Endothelial cell of umbilical vein (primary cell): ENCODE results near the gene TBC1D16. TPM values are rescaled to one million over a fixed set of nuclear protein-coding genes. Genes with fewer than 3 reads are reported as not detected.

Experiments
- BruUV-seq: library from RNA; stranded (reverse); fragments of 400-500 nt; replicated peaks from 2 replicates; lab custom pipeline; 2021; lab: Mats Ljungman, UMichigan
- CTCF ChIA-PET: fragments of 300-600, 350-600 bp; sonication (Branson Sonifier 250); formaldehyde crosslinking; loops from one replicate; lab custom pipeline; 2021; ENCODE audit warnings: antibody characterized with exemption, inconsistent platforms; lab: Charles Lee
- POLR2A ChIA-PET: fragments of 300-600, 350-600 bp; sonication (Branson Sonifier 250); formaldehyde crosslinking; loops from one replicate; lab custom pipeline; 2021; ENCODE audit warnings: antibody characterized with exemption, inconsistent platforms; lab: Charles Lee
- DNase-seq: peaks from one replicate; pipeline ENCODE4 v3.0.0-alpha.2; 2011; ENCODE audit warnings: low read depth, low spot score
- FAIRE-seq: peaks from 2 replicates; lab custom pipeline; 2011; peaks lifted over from hg19 to GRCh38; lab: Jason Lieb, UNC
- H2AFZ ChIP-seq: 2 replicates; pipeline ENCODE4 v1.6.0; 2012; ENCODE audit warnings: low read depth, low read length, control low read depth, inconsistent platforms
- H3K27ac ChIP-seq: 2 replicates; pipeline ENCODE4 v1.5.1; 2011; ENCODE audit warnings: low read depth, mild to moderate bottlenecking, control low read depth, low read length, moderate library complexity; ENCODE audit not compliant: insufficient read depth
- H3K27me3 ChIP-seq, 2 experiments: 2 replicates each; pipeline versions ENCODE4 v1.6.0 to v1.6.1; 2011; ENCODE audit warnings: low read length in 2 of 2, mixed read lengths in 1 of 2; ENCODE audit not compliant: control insufficient read depth in 2 of 2, insufficient read depth in 2 of 2
- H3K36me3 ChIP-seq, 2 experiments: 2 replicates in 1 of 2; 3 replicates in 1 of 2; pipeline ENCODE4 v1.5.1; 2011; ENCODE audit warnings: low read length in 2 of 2, mild to moderate bottlenecking in 1 of 2, moderate library complexity in 1 of 2; ENCODE audit not compliant: control insufficient read depth in 2 of 2, insufficient read depth in 2 of 2; ENCODE audit errors: extremely low read depth in 1 of 2
- H3K4me1 ChIP-seq: 3 replicates; pipeline ENCODE4 v1.5.1; 2011; ENCODE audit warnings: mild to moderate bottlenecking, low read length; ENCODE audit not compliant: control insufficient read depth, insufficient read depth; ENCODE audit errors: extremely low read depth
- H3K4me2 ChIP-seq: 2 replicates; pipeline ENCODE4 v1.6.1; 2011; ENCODE audit warnings: low read length, control low read depth, mixed read lengths; ENCODE audit not compliant: insufficient read depth
- H3K4me3 ChIP-seq, 3 experiments: fragments of 200-600 bp in 1 of 3; sonication (generic), shearing (Covaris generic) in 1 of 3; replicated peaks in 1 of 3; 2 replicates each; pipeline ENCODE4 v1.5.1; 2011 to 2016; ENCODE audit warnings: control low read depth in 3 of 3, low read length in 3 of 3, mild to moderate bottlenecking in 2 of 3, inconsistent platforms in 1 of 3, low read depth in 1 of 3, moderate library complexity in 1 of 3; ENCODE audit not compliant: insufficient read depth in 1 of 3
- H3K79me2 ChIP-seq: 2 replicates; pipeline ENCODE4 v1.6.0; 2012; ENCODE audit warnings: low read length, inconsistent platforms; ENCODE audit not compliant: control insufficient read depth, insufficient read depth
- H3K9ac ChIP-seq: replicated peaks from 2 replicates; pipeline ENCODE3; 2011; ENCODE audit warnings: low read length, control low read depth; ENCODE audit not compliant: insufficient read depth; ENCODE audit errors: extremely low read depth
- H3K9me1 ChIP-seq: replicated peaks from 3 replicates; pipeline ENCODE4 v1.6.0; 2011; ENCODE audit warnings: mild to moderate bottlenecking, low read length; ENCODE audit not compliant: control insufficient read depth, insufficient read depth; ENCODE audit errors: extremely low read depth
- H3K9me3 ChIP-seq: replicated peaks from 2 replicates; pipeline ENCODE4 v1.5.1; 2012; ENCODE audit warnings: low read length, inconsistent platforms; ENCODE audit not compliant: control insufficient read depth, insufficient read depth
- H4K20me1 ChIP-seq: replicated peaks from 2 replicates; pipeline ENCODE3; 2011; ENCODE audit warnings: mild to moderate bottlenecking, low read length; ENCODE audit not compliant: control insufficient read depth, insufficient read depth; ENCODE audit errors: extremely low read depth
- CTCF ChIP-seq, 2 donors: IDR thresholded peaks; 1 replicate in 1 of 2; 2 replicates in 1 of 2; pipeline ENCODE4 v1.5.1; 2011; ENCODE audit warnings: low read length in 2 of 2, mild to moderate bottlenecking in 2 of 2, moderate library complexity in 2 of 2, control low read depth in 1 of 2, inconsistent platforms in 1 of 2, low read depth in 1 of 2; ENCODE audit not compliant: insufficient read depth in 1 of 2; ENCODE audit errors: extremely low read depth in 1 of 2
- EZH2 ChIP-seq: IDR thresholded peaks from 2 replicates; pipeline ENCODE4 v1.6.1; 2012; ENCODE audit warnings: borderline replicate concordance, low read depth, mild to moderate bottlenecking, moderate library complexity, low read length, inconsistent platforms; ENCODE audit not compliant: severe bottlenecking
- FOS ChIP-seq: IDR thresholded peaks from 2 replicates; pipeline ENCODE4 v1.6.1; 2011; ENCODE audit warnings: mild to moderate bottlenecking, low read length, moderate library complexity, borderline replicate concordance; ENCODE audit not compliant: insufficient read depth
- GATA2 ChIP-seq: IDR thresholded peaks from 2 replicates; pipeline ENCODE4 v1.7.0; 2011; ENCODE audit warnings: low read depth, mild to moderate bottlenecking, moderate library complexity, mixed read lengths, low read length; ENCODE audit not compliant: insufficient read length, insufficient read depth
- JUN ChIP-seq: IDR thresholded peaks from 2 replicates; pipeline ENCODE4 v1.6.1; 2011; ENCODE audit warnings: borderline replicate concordance, low read depth; ENCODE audit not compliant: insufficient read length, insufficient read depth
- MAX ChIP-seq: IDR thresholded peaks from 2 replicates; pipeline ENCODE4 v1.6.1; 2011; ENCODE audit not compliant: insufficient read depth, insufficient read length
- POLR2A ChIP-seq: IDR thresholded peaks from 2 replicates; pipeline ENCODE4 v1.6.1; 2012; ENCODE audit warnings: low read depth, mild to moderate bottlenecking, control low read depth, low read length
- POLR2AphosphoS5 ChIP-seq: IDR thresholded peaks from 2 replicates; pipeline ENCODE4 v1.6.1; 2012; ENCODE audit warnings: low read depth, mild to moderate bottlenecking, control low read depth, low read length, moderate library complexity; ENCODE audit not compliant: insufficient read depth
- dilution Hi-C: fragments of 300-500 bp; cut with MboI; formaldehyde crosslinking; loops from one replicate; pipeline ENCODE4 v1.15.0; 2019; ENCODE audit warnings: low sequenced_read_pairs; ENCODE audit not compliant: extremely low pct_ligation_motif_present
- intact Hi-C: fragments of 100-400 bp; cut with micrococcal nuclease; formaldehyde crosslinking; loops from one replicate; pipeline ENCODE4 v1.10.0; 2022
- polyA plus RNA-seq, 4 experiments: library from polyadenylated mRNA; depleted of rRNA in 3 of 4; stranded (reverse) in 3 of 4; unstranded in 1 of 4; fragments of >200 nt; gene quantifications; 2 replicates each; pipeline versions ENCODE4 v1.2.1 to v1.2.3, GENCODE V29; 2011 to 2012; ENCODE audit warnings: missing spikeins in 1 of 4
- total RNA-seq: library from RNA; stranded (reverse); gene quantifications from 2 replicates; pipeline ENCODE4 v1.2.3, GENCODE V29; 2021

The TBC1D16 gene
- total and polyA plus RNA-seq, 2 donors (not counting 3 experiments of a cell fraction or from before 2014, with no cell fraction given): 12.9 to 48.6 TPM

- TF ChIP-seq EZH2: no peak
- no peak for TF ChIP-seq CTCF (IDR thresholded peaks at IDR 0.05; ENCODE audit: extremely low read depth in 1 of 2, insufficient read depth in 1 of 2, low read depth in 1 of 2, low read length in 2 of 2)
- TF ChIP-seq POLR2AphosphoS5: no peak
- TF ChIP-seq POLR2A: no peak
- no peak for TF ChIP-seq JUN
- no peak for TF ChIP-seq MAX
- no peak for TF ChIP-seq GATA2
- no peak for TF ChIP-seq FOS
- POLR2A ChIA-PET: no interaction called here
- H3K9ac ChIP-seq: no peak overlapping the region
- H3K9me3 ChIP-seq: no peaks in the 10 kb centered on the region
- CTCF ChIA-PET: interaction anchor here (1.0 to 1.8 kb wide), 3 partner anchors 88 to 186 kb away, joined by 3 to 9 read pairs (median 3); partner anchors contain the start of gene CBX4
- H3K27ac ChIP-seq: no peak overlapping the region
- no peaks in the 10 kb centered on the region for H3K9me1 ChIP-seq
- FAIRE-seq (no peak), DNase-seq (no peak)
- intact Hi-C loops (loop anchor here (10.0 kb wide), 1 partner anchor 182 kb away; no protein-coding TSS in a partner anchor), dilution Hi-C loops (no loop called here)
- no TSS peak for BruUV-seq
- H3K4me1 ChIP-seq: no peaks in the 10 kb centered on the region
- H3K36me3 ChIP-seq: no peaks in the 10 kb centered on the region
- no peaks in the 10 kb centered on the region for H3K79me2 ChIP-seq
- no peak overlapping the region for H3K4me2 ChIP-seq
- H4K20me1 ChIP-seq: no peaks in the 10 kb centered on the region
- peaks cover 2 to 5% of the 10 kb centered on the region in 2 experiments for H3K27me3 ChIP-seq
- no peak overlapping the region for H2AFZ ChIP-seq
- no peak overlapping the region for H3K4me3 ChIP-seq
Observed at GRCh38 chr17:79927136-79927661, 108.5 kb downstream of the TBC1D16 start.
